ENCODE measurements around the gene LRWD1.
"Not testable (repeated sequence)": the region's sequence is repeated elsewhere in the genome, so short reads cannot be mapped to it uniquely, and the experiment has no call there.

The LRWD1 gene

DNA sequence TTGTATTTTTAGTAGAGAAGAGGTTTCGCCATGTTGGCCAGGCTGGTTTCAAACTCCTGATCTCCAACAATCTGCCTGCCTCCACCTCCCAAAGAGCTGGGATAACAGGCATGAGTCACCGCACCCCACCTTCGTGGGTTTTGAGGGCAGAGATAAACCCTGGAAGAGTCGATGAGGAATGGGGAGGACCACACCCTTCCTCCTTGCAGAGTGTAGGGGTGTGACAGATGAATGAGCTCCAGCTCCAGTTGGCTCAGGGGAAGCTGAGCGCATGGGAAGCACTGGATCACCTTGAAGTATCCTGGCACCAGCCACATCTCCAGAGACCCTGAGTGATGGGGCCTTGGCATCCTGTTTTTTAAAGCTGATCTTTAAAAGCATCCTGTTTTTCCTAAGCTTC lies 19.5 kb downstream of the LRWD1 start:
- no CpG with 5 or more reads among the region's 5 CpGs for WGBS
- H3K4me1 ChIP-seq (ENCODE audit: insufficient read depth, low read length); H3K9me3 ChIP-seq (ENCODE audit: insufficient read depth, low read depth, low read length); H3K4me3 ChIP-seq (ENCODE audit: low read length); H3K36me3 ChIP-seq (ENCODE audit: insufficient read depth, low read length); H3K27me3 ChIP-seq (ENCODE audit: insufficient read depth, low read length); H3K9ac ChIP-seq (ENCODE audit: low read depth, low read length); H3K27ac ChIP-seq (ENCODE audit: low read depth, low read length): not testable (repeated sequence)

DNA sequence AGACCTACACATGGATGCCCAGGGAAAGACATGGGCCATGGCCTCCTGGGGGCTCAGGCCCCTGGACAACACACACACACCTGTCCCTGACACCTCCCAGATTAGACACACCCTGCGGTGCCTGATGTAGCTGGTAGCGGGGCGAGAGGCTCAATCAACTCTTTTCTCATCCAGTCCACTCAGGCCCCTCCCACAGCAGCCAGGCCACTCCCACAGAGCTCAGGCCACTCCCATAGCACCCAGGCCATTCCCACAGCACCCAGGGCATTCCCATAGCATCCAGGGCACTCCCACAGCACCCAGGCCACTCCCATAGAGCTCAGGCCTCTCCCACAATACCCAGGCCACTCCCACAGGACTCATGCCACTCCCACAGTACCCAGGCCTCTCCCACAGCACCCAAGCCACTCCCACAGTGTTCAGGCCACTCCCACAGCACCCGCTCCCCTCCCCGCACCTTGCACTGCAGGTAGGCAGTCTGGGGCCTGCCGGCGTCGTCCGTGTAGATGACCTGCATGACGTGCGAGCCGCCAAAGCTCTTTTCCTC lies 25.8 kb downstream of the LRWD1 start:
- H3K4me1 ChIP-seq (ENCODE audit: insufficient read depth, low read length); H3K36me3 ChIP-seq (ENCODE audit: insufficient read depth, low read length); H3K4me3 ChIP-seq (ENCODE audit: low read length); H3K9ac ChIP-seq (ENCODE audit: low read depth, low read length); H3K27ac ChIP-seq (ENCODE audit: low read depth, low read length); H3K27me3 ChIP-seq (ENCODE audit: insufficient read depth, low read length); H3K9me3 ChIP-seq (ENCODE audit: insufficient read depth, low read depth, low read length): not testable (repeated sequence)
- 59% methylated on average over 3 of the region's 12 CpGs for WGBS

DNA sequence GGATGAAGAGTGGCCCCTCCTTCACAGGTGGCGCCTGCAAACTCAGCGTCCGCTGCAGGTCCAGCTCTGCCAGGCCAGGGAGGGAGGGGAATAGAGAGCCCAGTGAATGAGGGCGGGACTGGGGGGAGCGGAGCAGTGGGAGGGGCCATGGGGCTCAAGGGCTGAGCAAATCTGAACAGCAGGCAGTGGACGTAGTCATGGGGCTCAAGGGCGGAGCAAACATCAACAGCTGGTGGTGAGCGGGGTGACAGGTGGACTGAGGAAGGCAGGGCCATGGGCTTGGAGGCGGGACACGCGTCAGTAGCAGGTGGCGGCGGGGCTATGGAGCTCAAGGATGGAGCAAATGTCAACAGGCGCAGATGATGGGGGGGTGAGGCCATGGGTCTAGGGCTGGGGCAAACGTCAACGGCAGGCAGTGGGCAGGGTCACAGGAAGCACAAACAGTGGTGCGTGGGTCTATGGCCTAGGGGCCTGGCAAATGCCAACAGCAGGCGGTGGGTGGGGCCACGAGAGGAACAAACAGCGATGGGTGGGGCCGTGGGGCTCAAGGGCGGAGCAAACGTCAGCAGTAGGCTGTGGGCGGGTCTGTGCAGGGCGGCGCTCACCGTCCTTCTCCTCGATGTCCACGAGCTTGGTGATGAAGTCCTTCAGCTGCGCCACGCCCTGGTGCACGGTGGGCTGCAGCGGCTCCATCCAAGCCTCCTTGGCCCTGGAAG lies 28.6 kb downstream of the LRWD1 start:
- not testable (repeated sequence) for H3K4me3 ChIP-seq (ENCODE audit: low read length); H3K27me3 ChIP-seq (ENCODE audit: insufficient read depth, low read length); H3K36me3 ChIP-seq (ENCODE audit: insufficient read depth, low read length); H3K9me3 ChIP-seq (ENCODE audit: insufficient read depth, low read depth, low read length); H3K27ac ChIP-seq (ENCODE audit: low read depth, low read length); H3K4me1 ChIP-seq (ENCODE audit: insufficient read depth, low read length); H3K9ac ChIP-seq (ENCODE audit: low read depth, low read length)
- WGBS: no CpG with 5 or more reads among the region's 33 CpGs

DNA sequence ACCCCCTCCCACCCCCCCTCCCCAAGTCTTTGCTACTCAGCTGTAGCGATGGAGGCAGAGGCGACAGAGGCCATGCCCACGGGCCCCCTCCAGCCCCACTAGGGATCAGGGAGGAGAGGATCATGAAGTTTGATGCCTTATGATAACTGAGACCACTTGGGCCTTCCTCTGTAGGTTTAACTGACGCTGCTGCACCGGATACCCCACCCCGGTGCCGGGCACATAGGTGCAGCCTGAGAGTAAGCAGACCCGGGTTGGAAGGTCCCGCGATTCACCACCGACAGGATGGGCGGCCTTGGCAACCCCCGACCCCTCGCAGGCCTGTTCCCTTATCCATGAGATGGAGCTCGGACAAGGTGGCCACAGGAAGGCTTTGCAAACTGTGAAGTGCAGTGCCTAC lies 29.2 kb downstream of the LRWD1 start:
- not testable (repeated sequence) for H3K4me1 ChIP-seq (ENCODE audit: insufficient read depth, low read length); H3K27ac ChIP-seq (ENCODE audit: low read depth, low read length); H3K36me3 ChIP-seq (ENCODE audit: insufficient read depth, low read length); H3K9ac ChIP-seq (ENCODE audit: low read depth, low read length); H3K9me3 ChIP-seq (ENCODE audit: insufficient read depth, low read depth, low read length); H3K27me3 ChIP-seq (ENCODE audit: insufficient read depth, low read length); H3K4me3 ChIP-seq (ENCODE audit: low read length)
- WGBS: 60% methylated on average over 1 of the region's 15 CpGs

DNA sequence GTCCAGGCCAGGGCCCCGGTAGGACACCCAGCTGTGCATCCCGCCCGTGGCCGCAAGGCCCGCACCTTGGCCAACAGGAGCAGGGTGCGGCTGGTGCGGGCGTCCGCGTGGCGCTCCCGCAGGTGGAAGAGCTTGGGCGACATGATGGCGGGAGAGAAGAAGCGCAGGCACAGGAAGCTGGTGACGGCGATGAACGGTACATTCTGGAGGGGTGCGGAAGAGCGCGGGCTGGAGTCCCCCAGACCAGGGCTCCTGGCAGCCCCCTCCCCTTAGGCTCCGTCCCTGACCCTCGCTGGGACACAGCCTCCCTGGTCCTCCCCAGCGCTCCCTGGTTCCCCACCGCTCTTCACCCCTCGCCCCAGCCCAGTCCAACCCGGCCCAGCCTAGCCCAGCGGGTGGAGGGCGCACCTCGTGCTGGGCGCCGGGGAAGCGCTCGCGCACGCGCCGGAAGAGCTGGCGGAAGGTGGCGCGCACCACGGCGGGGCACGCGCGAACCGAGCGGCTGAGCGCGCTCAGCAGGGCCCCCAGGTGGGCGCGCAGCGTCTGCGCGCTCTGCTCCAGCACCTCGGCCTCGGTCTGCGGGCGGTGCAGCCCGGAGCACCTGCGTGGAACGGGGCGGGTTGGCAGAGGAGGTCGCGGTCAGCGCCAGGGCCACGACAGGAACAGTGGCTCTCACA lies 29.8 kb downstream of the LRWD1 start:
- not testable (repeated sequence) for H3K27me3 ChIP-seq (ENCODE audit: insufficient read depth, low read length); H3K4me1 ChIP-seq (ENCODE audit: insufficient read depth, low read length); H3K9me3 ChIP-seq (ENCODE audit: insufficient read depth, low read depth, low read length); H3K4me3 ChIP-seq (ENCODE audit: low read length); H3K9ac ChIP-seq (ENCODE audit: low read depth, low read length); H3K27ac ChIP-seq (ENCODE audit: low read depth, low read length); H3K36me3 ChIP-seq (ENCODE audit: insufficient read depth, low read length)
- no CpG with 5 or more reads among the region's 67 CpGs for WGBS

DNA sequence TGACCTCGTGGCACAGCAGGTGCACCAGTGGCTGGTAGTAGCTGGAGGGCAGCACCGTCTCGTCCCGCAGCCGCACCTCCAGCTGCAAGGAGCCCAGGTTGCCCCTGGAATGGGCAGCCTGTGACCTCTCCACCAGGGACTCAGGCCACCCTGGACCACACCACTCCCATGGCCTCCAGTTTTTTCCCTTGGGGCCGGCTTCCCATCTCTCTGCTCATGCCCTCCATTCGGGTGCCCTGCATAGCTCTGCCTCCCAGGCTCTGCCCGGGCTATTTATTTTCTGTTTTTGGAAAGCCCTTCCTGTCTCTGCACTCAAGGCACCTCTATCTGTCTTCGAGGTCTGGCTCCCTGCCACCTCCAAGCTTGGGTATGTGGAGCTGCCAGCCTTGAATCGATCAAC lies 32.1 kb downstream of the LRWD1 start:
- H3K9ac ChIP-seq (ENCODE audit: low read depth, low read length); H3K36me3 ChIP-seq (ENCODE audit: insufficient read depth, low read length); H3K9me3 ChIP-seq (ENCODE audit: insufficient read depth, low read depth, low read length); H3K27me3 ChIP-seq (ENCODE audit: insufficient read depth, low read length); H3K4me3 ChIP-seq (ENCODE audit: low read length); H3K4me1 ChIP-seq (ENCODE audit: insufficient read depth, low read length); H3K27ac ChIP-seq (ENCODE audit: low read depth, low read length): not testable (repeated sequence)
- 82% methylated on average over 2 of the region's 10 CpGs for WGBS

DNA sequence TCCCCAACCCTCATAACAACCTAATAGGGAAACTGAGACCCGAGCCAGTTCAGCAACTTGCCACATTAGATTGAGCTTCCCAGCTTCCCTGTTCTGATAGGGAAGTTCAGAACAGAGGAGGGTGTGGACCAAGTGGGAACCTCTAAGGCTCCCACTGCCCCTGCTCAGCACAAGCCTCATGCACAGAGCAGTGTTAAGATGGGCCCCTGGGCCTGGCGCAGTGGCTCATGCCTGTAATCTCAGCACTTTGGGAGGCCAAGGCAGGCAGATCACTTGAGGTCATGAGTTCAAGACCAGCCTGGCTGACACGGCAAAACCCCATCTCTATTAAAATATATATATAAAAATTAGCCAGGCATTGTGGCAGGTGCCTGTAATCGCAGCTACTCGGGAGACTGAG lies 32.5 kb downstream of the LRWD1 start:
- WGBS: 68% methylated on average over 1 of the region's 5 CpGs
- H3K27ac ChIP-seq (ENCODE audit: low read depth, low read length); H3K36me3 ChIP-seq (ENCODE audit: insufficient read depth, low read length); H3K4me1 ChIP-seq (ENCODE audit: insufficient read depth, low read length); H3K9me3 ChIP-seq (ENCODE audit: insufficient read depth, low read depth, low read length); H3K27me3 ChIP-seq (ENCODE audit: insufficient read depth, low read length); H3K4me3 ChIP-seq (ENCODE audit: low read length); H3K9ac ChIP-seq (ENCODE audit: low read depth, low read length): not testable (repeated sequence)

DNA sequence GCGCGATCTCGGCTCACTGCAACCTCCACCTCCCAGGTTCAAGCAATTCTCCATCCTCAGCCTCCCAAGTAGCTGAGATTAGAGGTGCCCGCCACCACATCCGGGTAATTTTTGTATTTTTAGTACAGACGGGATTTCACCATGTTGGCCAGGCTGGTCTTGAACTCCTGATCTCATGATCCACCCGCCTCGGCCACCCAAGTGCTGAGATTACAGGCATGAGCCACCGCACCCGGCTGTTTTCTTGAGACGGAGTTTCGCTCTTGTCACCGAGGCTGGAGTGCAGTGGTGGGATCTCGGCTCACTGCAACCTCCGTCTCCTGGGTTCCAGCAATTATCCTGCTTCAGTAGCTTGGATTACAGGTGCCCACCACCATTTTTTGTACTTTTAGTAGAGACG lies 33.5 kb downstream of the LRWD1 start:
- not testable (repeated sequence) for H3K36me3 ChIP-seq (ENCODE audit: insufficient read depth, low read length); H3K27me3 ChIP-seq (ENCODE audit: insufficient read depth, low read length)
- WGBS: 98% methylated on average over 5 of the region's 16 CpGs

DNA sequence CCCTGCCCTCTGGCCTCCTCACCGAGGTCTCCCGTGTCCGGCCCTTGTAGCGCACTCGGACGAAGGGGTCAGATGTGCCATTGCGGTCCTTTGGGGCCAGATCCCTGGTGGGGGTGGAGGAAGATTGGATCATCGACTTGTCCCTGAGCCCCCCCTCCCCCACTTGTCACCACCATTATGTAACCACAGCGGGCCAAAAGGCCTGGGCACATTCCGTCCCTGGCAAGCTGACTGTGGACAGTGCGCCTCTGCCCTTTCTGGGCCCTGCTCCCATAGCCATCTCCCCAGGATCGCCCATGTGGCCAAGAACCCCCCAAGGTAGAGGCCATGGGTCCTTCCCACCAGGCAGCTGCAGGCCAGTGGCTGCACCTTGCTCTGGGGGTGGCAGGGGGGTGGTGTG lies 38.4 kb downstream of the LRWD1 start:
- no CpG with 5 or more reads among the region's 12 CpGs for WGBS

More for the DNA sequence above, 33.5 kb downstream of the LRWD1 start:
- not testable (repeated sequence) for H3K9me3 ChIP-seq (ENCODE audit: insufficient read depth, low read depth, low read length); H3K4me1 ChIP-seq (ENCODE audit: insufficient read depth, low read length); H3K27ac ChIP-seq (ENCODE audit: low read depth, low read length); H3K9ac ChIP-seq (ENCODE audit: low read depth, low read length); H3K4me3 ChIP-seq (ENCODE audit: low read length)

DNA sequence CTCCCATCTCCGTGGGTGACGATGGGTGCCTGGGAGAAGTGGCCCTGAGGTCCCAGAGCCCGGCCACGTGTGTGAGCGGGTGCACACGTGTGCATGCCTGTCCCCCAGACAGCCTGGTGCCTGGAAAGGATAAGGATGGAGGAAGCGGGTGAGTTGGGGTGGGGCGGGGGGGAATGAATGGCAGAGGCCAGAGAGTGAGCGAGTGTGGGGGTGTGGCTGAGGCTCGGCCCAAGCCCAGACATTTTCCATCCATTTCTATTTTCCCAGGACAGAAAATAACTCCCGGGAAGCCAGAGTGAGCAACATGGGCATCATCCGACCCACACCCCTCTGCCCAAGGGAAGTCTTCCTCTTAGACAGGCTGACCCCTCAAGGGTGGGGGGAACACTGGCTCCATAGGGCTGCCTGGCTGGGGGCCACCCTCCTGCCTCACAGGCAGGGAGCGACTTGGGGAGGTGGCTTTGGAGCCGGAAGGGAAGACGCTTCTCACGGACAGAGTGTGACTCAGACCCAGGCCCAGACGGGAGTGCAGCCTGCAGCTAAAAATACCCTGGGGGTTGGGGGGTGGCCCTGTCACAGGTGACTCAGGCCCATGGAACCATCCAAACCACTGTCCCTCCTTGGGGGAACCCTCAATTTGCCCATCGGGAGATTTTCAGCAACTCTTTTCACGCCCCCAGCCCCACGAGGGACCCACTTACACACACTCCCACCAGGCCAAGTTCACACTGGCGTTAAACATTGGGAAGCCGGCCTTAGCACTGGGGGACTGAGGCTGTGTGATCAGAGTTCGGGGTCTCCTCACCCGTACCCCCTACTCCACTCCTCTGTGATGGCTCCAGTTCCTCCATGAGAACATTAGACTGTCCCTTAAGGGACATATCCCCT lies 40.8 kb downstream of the LRWD1 start:
- not testable (repeated sequence) for H3K4me3 ChIP-seq (ENCODE audit: low read length); H3K9me3 ChIP-seq (ENCODE audit: insufficient read depth, low read depth, low read length); H3K27me3 ChIP-seq (ENCODE audit: insufficient read depth, low read length); H3K4me1 ChIP-seq (ENCODE audit: insufficient read depth, low read length); H3K36me3 ChIP-seq (ENCODE audit: insufficient read depth, low read length); H3K27ac ChIP-seq (ENCODE audit: low read depth, low read length); H3K9ac ChIP-seq (ENCODE audit: low read depth, low read length)
- WGBS: 69% methylated on average over 3 of the region's 24 CpGs

More for the DNA sequence above, 38.4 kb downstream of the LRWD1 start:
- not testable (repeated sequence) for H3K9me3 ChIP-seq (ENCODE audit: insufficient read depth, low read depth, low read length); H3K4me1 ChIP-seq (ENCODE audit: insufficient read depth, low read length); H3K27ac ChIP-seq (ENCODE audit: low read depth, low read length); H3K36me3 ChIP-seq (ENCODE audit: insufficient read depth, low read length); H3K4me3 ChIP-seq (ENCODE audit: low read length); H3K9ac ChIP-seq (ENCODE audit: low read depth, low read length); H3K27me3 ChIP-seq (ENCODE audit: insufficient read depth, low read length)

DNA sequence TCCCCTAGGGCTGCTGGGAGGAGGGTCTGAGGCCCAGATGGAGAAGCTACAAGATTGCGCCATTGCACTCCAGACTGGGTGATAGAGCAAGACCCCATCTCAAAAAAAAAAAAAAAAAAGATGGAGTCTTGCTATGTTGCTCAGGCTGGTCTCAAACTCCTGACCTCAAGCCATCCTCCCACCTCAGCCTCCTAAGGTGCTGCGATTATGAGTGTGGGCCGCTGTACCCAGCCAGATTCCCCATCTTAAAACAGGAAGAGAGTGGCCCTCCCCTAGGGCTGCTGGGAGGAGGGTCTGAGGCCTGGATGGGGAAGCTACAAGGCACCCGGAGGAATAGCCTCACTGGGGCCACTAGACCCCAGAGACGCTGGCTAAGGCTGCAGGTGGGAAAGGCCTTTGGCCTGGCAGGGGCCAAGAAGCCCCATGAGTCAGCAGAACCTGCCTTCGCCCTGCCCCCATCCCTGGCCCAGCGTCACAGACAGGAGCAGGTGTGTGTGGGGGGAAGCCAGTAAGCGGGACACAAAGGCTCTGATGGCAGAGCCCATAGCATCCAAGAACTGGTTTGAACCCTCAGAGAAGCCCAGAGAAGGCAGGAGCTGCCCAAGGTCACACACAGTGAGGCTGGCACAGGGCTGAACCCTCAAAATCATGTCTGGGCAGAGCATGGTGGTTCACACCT lies 42.8 kb downstream of the LRWD1 start:
- H3K27me3 ChIP-seq (ENCODE audit: insufficient read depth, low read length); H3K4me3 ChIP-seq (ENCODE audit: low read length); H3K36me3 ChIP-seq (ENCODE audit: insufficient read depth, low read length); H3K4me1 ChIP-seq (ENCODE audit: insufficient read depth, low read length); H3K9ac ChIP-seq (ENCODE audit: low read depth, low read length); H3K9me3 ChIP-seq (ENCODE audit: insufficient read depth, low read depth, low read length); H3K27ac ChIP-seq (ENCODE audit: low read depth, low read length): not testable (repeated sequence)
- WGBS: no CpG with 5 or more reads among the region's 8 CpGs

Data from HUES64 (cell line).